CD8-positive, alpha-beta memory T cell (primary cell): Measurements from ENCODE around the gene CRK. TPM values are rescaled to one million over a fixed set of nuclear protein-coding genes. Genes with fewer than 3 reads are reported as not detected.
A peak's percentile ranks its signal among the peaks of the same experiment; 100 is the strongest.
"Not testable (repeated sequence)": the region's sequence is repeated elsewhere in the genome, so short reads cannot be mapped to it uniquely, and the experiment has no call there.

Experiments used
- CTCF ChIA-PET: fragments of 350-600 bp; sonication (Branson Sonifier 250); formaldehyde crosslinking; loops from one replicate; lab custom pipeline; 2021; ENCODE audit warnings: antibody characterized with exemption; lab: Charles Lee
- POLR2A ChIA-PET: fragments of 350-600 bp; sonication (Branson Sonifier 250); formaldehyde crosslinking; loops from one replicate; lab custom pipeline; 2021; ENCODE audit warnings: antibody characterized with exemption; lab: Charles Lee
- DNase-seq, 5 donors: peaks; one replicate each; pipeline versions ENCODE4 v3.0.0 to v3.0.0-alpha.2; 2020 to 2022; ENCODE audit warnings: mixed read lengths in 1 of 5
- H3K27ac ChIP-seq: one replicate; pipeline ENCODE4 v1.7.0; 2013; ENCODE audit warnings: low read depth, mild to moderate bottlenecking, low read length, moderate library complexity
- H3K27me3 ChIP-seq: 2 replicates; pipeline ENCODE4 v1.7.0; 2013; ENCODE audit warnings: low read length, mild to moderate bottlenecking; ENCODE audit not compliant: insufficient read depth, poor library complexity, severe bottlenecking
- H3K36me3 ChIP-seq: 2 replicates; pipeline ENCODE4 v1.7.0; 2013; ENCODE audit warnings: mild to moderate bottlenecking, low read length, moderate library complexity; ENCODE audit not compliant: insufficient read depth
- H3K4me1 ChIP-seq: 2 replicates; pipeline ENCODE4 v1.7.0; 2013; ENCODE audit warnings: mild to moderate bottlenecking, low read length, moderate library complexity; ENCODE audit not compliant: insufficient read depth
- H3K4me3 ChIP-seq: 2 replicates; pipeline ENCODE4 v1.7.0; 2013; ENCODE audit warnings: mild to moderate bottlenecking, low read length
- H3K9me3 ChIP-seq: 2 replicates; pipeline ENCODE4 v1.7.0; 2013; ENCODE audit warnings: mild to moderate bottlenecking, low read length
- H3K27ac Mint-ChIP-seq, 8 donors: one replicate each; pipeline ENCODE4 v1.8.0; 2020 to 2021; ENCODE audit warnings: mixed read lengths in 8 of 8, mild to moderate bottlenecking in 6 of 8, inconsistent platforms in 3 of 8, moderate library complexity in 3 of 8
- H3K27me3 Mint-ChIP-seq, 2 donors: one replicate each; pipeline ENCODE4 v1.8.0; 2020 to 2021; ENCODE audit warnings: mixed read lengths in 2 of 2, mild to moderate bottlenecking in 1 of 2, moderate library complexity in 1 of 2
- H3K36me3 Mint-ChIP-seq, 3 donors: one replicate each; pipeline ENCODE4 v1.8.0; 2020 to 2021; ENCODE audit warnings: mixed read lengths in 3 of 3, inconsistent platforms in 1 of 3, mild to moderate bottlenecking in 1 of 3
- H3K4me1 Mint-ChIP-seq, 3 donors: one replicate each; pipeline ENCODE4 v1.8.0; 2020 to 2021; ENCODE audit warnings: mixed read lengths in 3 of 3, inconsistent platforms in 1 of 3, mild to moderate bottlenecking in 1 of 3
- H3K4me3 Mint-ChIP-seq, 7 donors: one replicate each; pipeline ENCODE4 v1.8.0; 2020 to 2021; ENCODE audit warnings: mixed read lengths in 7 of 7, mild to moderate bottlenecking in 6 of 7, moderate library complexity in 4 of 7, inconsistent platforms in 2 of 7
- H3K9me3 Mint-ChIP-seq, 5 donors: one replicate each; pipeline ENCODE4 v1.8.0; 2020 to 2022; ENCODE audit warnings: mixed read lengths in 5 of 5, mild to moderate bottlenecking in 3 of 5, moderate library complexity in 2 of 5, inconsistent platforms in 1 of 5
- polyA plus RNA-seq: library from polyadenylated mRNA; unstranded; fragments of 300-500 nt; fragmentation: Illumina TruSeq; gene quantifications from one replicate; pipeline ENCODE4 v1.2.3, GENCODE V29; 2021
- total RNA-seq, 2 experiments: library from RNA; stranded (reverse); gene quantifications; one replicate each; pipeline ENCODE4 v1.2.3, GENCODE V29; 2021

The CRK gene
- total and polyA plus RNA-seq, 3 experiments from 2014 or later = 24.6 to 28.8 (median 25.3) TPM

DNA sequence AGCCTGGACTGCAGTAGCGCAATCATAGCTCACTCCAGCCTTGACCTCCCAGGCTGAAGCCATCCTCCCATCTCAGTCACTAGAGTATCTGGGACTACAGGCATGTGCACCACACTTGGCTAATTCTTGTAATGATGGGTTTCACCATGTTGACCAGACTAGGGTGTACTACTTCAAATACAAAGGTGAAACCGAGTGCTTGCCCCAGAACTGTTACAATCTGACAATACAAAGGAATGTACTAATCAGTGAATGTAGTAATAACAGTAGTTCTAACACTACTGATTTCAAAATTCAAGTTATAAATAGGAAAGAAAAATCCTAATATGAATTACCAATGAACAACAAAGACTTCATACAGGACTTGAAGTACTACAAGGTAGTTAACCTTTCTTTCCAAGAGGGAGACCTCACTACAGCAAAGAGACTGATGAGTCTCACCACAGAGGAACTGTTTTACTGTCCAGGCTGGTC lies 24.4 kb downstream of the CRK start:
- Histone ChIP-seq H3K9me3 (no peaks in the 10 kb centered on the region), H3K4me1 (no peaks in the 10 kb centered on the region), H3K4me3 (no peak overlapping the region), H3K27ac (no peak overlapping the region), H3K27me3 (no peaks in the 10 kb centered on the region), H3K36me3 (peaks cover 14% of the 10 kb centered on the region)
- H3K36me3 Mint-ChIP-seq = peaks cover 0 to 60% (median 11%) of the 10 kb centered on the region in 3 donors
- H3K9me3 Mint-ChIP-seq = no peaks in the 10 kb centered on the region
- DNase-seq = no peak
- ChIA-PET CTCF (interaction anchor here (1.7 kb wide), 1 partner anchor 11 kb away, joined by 4 read pairs; no protein-coding TSS in a partner anchor), POLR2A (no interaction called here)
- no peaks in the 10 kb centered on the region for H3K27me3 Mint-ChIP-seq
- no peak overlapping the region for H3K4me3 Mint-ChIP-seq
- H3K27ac Mint-ChIP-seq = peak overlapping the region in 4 of 8 donors; percentile 23 to 56 (median 46)
- H3K4me1 Mint-ChIP-seq = peaks cover 20 to 41% (median 21%) of the 10 kb centered on the region in 3 donors

- no peaks in the 10 kb centered on the region for H3K9me3 Mint-ChIP-seq
- Histone ChIP-seq H3K4me1 (no peaks in the 10 kb centered on the region), H3K9me3 (no peaks in the 10 kb centered on the region), H3K27me3 (no peaks in the 10 kb centered on the region), H3K4me3 (no peak overlapping the region), H3K27ac (no peak overlapping the region), H3K36me3 (peaks cover 13% of the 10 kb centered on the region)
- H3K4me3 Mint-ChIP-seq = no peak overlapping the region
- POLR2A ChIA-PET = interaction anchor here (0.6 kb wide), 2 partner anchors 129 to 226 kb away, joined by 3 read pairs; partner anchors contain the start of gene RILP
- H3K4me1 Mint-ChIP-seq = peaks cover 0 to 10% (median 4%) of the 10 kb centered on the region in 3 donors
- no peaks in the 10 kb centered on the region for H3K27me3 Mint-ChIP-seq
- DNase-seq = no peak
- H3K27ac Mint-ChIP-seq = peak overlapping the region in 2 of 8 donors; percentile 1 to 5
- CTCF ChIA-PET = no interaction called here
- peaks cover 0 to 53% (median 9%) of the 10 kb centered on the region in 3 donors for H3K36me3 Mint-ChIP-seq
Measured at GRCh38 chr17:1423456-1424135, 32.4 kb downstream of the CRK start.

DNA sequence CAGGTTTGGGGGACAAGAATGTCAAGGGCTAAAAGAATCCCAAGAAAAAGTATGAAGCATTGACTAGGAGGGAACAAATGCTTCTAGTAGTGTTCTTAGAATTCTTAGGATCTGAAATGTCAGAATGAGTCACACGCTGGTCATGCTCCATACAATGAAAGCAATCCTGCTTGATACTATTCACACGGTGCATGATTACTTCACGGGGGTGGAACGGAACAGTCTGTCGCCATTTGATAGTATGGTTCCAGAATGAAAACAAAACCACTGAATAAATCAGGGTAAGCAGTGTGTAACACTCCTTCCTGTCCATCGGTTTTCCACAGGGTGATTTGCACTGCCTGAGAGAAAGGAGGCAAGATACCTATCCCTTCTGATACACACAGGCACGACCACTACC lies 33.1 kb downstream of the CRK start:
- Mint-ChIP-seq H3K9me3 (no peaks in the 10 kb centered on the region), H3K36me3 (peaks cover 0 to 52% (median 9%) of the 10 kb centered on the region in 3 donors), H3K4me3 (no peak overlapping the region), H3K27me3 (no peaks in the 10 kb centered on the region), H3K4me1 (peaks cover 0 to 10% (median 4%) of the 10 kb centered on the region in 3 donors), H3K27ac (peak overlapping the region in 2 of 8 donors; percentile 21 to 55)
- H3K4me3 ChIP-seq = no peak overlapping the region
- peaks cover 13% of the 10 kb centered on the region for H3K36me3 ChIP-seq
- H3K9me3 ChIP-seq = no peaks in the 10 kb centered on the region
- CTCF ChIA-PET = no interaction called here
- no peak for DNase-seq
- no peaks in the 10 kb centered on the region for H3K27me3 ChIP-seq
- no peak overlapping the region for H3K27ac ChIP-seq
- POLR2A ChIA-PET = interaction anchor here (0.6 kb wide), 1 partner anchor 128 kb away, joined by 3 read pairs; no protein-coding TSS in a partner anchor
- H3K4me1 ChIP-seq = no peaks in the 10 kb centered on the region

GRCh38 chr17:1421470-1421869 lies 34.6 kb downstream of the CRK start:
- Mint-ChIP-seq H3K9me3 (no peaks in the 10 kb centered on the region), H3K36me3 (peaks cover 0 to 51% (median 9%) of the 10 kb centered on the region in 3 donors), H3K27ac (peak overlapping the region in 1 of 8 donors; percentile 29), H3K27me3 (no peaks in the 10 kb centered on the region), H3K4me1 (peaks cover 0 to 10% (median 4%) of the 10 kb centered on the region in 3 donors), H3K4me3 (no peak overlapping the region)
- Histone ChIP-seq H3K4me1 (no peaks in the 10 kb centered on the region), H3K4me3 (no peak overlapping the region), H3K27ac (no peak overlapping the region), H3K36me3 (peaks cover 13% of the 10 kb centered on the region), H3K9me3 (no peaks in the 10 kb centered on the region), H3K27me3 (no peaks in the 10 kb centered on the region)
- POLR2A ChIA-PET = interaction anchor here (0.7 kb wide), 1 partner anchor 66 kb away, joined by 4 read pairs; no protein-coding TSS in a partner anchor
- no peak for DNase-seq
- CTCF ChIA-PET = no interaction called here

DNA sequence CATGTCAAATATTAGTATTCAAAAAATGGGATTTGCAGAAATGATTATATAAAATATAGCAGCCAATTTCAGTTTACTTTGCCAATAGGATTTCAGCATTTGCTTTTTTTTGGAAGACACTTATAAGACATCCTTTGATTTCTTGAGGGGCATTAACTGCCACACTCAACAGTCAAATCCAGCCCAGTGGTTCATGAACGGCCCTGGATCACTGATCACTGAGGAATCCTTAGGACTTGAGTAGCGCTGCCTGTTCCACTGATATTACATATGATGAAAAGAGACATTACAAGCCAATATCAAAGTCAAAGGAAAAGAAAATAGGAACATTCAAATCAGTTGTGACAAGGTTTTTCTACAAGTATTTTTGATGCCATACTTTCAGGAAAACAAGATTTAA lies 35.1 kb downstream of the CRK start:
- ChIA-PET POLR2A (no interaction called here), CTCF (no interaction called here)
- H3K9me3 ChIP-seq = no peaks in the 10 kb centered on the region
- Mint-ChIP-seq H3K36me3 (peaks cover 0 to 48% (median 9%) of the 10 kb centered on the region in 3 donors), H3K27ac (peak overlapping the region in 1 of 8 donors; percentile 29), H3K4me3 (no peak overlapping the region), H3K9me3 (no peaks in the 10 kb centered on the region), H3K4me1 (peaks cover 0 to 8% (median 4%) of the 10 kb centered on the region in 3 donors), H3K27me3 (no peaks in the 10 kb centered on the region)
- no peaks in the 10 kb centered on the region for H3K27me3 ChIP-seq
- DNase-seq = no peak
- no peak overlapping the region for H3K4me3 ChIP-seq
- H3K27ac ChIP-seq = no peak overlapping the region
- H3K36me3 ChIP-seq = peaks cover 13% of the 10 kb centered on the region
- H3K4me1 ChIP-seq = no peaks in the 10 kb centered on the region

GRCh38 chr17:1420163-1420562 lies 35.9 kb downstream of the CRK start:
- CTCF ChIA-PET = no interaction called here
- H3K36me3 ChIP-seq = peaks cover 13% of the 10 kb centered on the region

GRCh38 chr17:1418476-1418875 lies 37.6 kb downstream of the CRK start:
- H3K9me3 ChIP-seq, H3K4me3 ChIP-seq, H3K4me1 Mint-ChIP-seq, DNase-seq, H3K27me3 ChIP-seq, H3K4me1 ChIP-seq, H3K27me3 Mint-ChIP-seq, H3K4me3 Mint-ChIP-seq, CTCF ChIA-PET, H3K9me3 Mint-ChIP-seq, H3K27ac Mint-ChIP-seq, POLR2A ChIA-PET, H3K27ac ChIP-seq: not testable (repeated sequence)
- peaks cover 0 to 31% (median 9%) of the 10 kb centered on the region in 3 donors for H3K36me3 Mint-ChIP-seq
- peaks cover 10% of the 10 kb centered on the region for H3K36me3 ChIP-seq

More at GRCh38 chr17:1420163-1420562, 35.9 kb downstream of the CRK start:
- H3K27ac ChIP-seq = no peak overlapping the region
- H3K9me3 ChIP-seq = no peaks in the 10 kb centered on the region
- no peaks in the 10 kb centered on the region for H3K27me3 Mint-ChIP-seq
- H3K4me3 ChIP-seq = no peak overlapping the region
- no peaks in the 10 kb centered on the region for H3K9me3 Mint-ChIP-seq
- peaks cover 0 to 40% (median 9%) of the 10 kb centered on the region in 3 donors for H3K36me3 Mint-ChIP-seq
- H3K4me3 Mint-ChIP-seq = no peak overlapping the region
- H3K4me1 Mint-ChIP-seq = peaks cover 0 to 3% (median 0%) of the 10 kb centered on the region in 3 donors
- no peak overlapping the region for H3K27ac Mint-ChIP-seq
- H3K27me3 ChIP-seq = no peaks in the 10 kb centered on the region
- no peaks in the 10 kb centered on the region for H3K4me1 ChIP-seq
- DNase-seq = no peak
- POLR2A ChIA-PET = no interaction called here

GRCh38 chr17:1416414-1416813 lies 39.6 kb downstream of the CRK start:
- DNase-seq = no peak
- Mint-ChIP-seq H3K9me3 (no peaks in the 10 kb centered on the region), H3K27ac (no peak overlapping the region), H3K4me1 (peaks cover 0 to 6% (median 0%) of the 10 kb centered on the region in 3 donors), H3K36me3 (peaks cover 0 to 14% (median 3%) of the 10 kb centered on the region in 3 donors), H3K27me3 (no peaks in the 10 kb centered on the region), H3K4me3 (no peak overlapping the region)
- Histone ChIP-seq H3K4me1 (no peaks in the 10 kb centered on the region), H3K9me3 (no peaks in the 10 kb centered on the region), H3K27ac (no peak overlapping the region), H3K4me3 (no peak overlapping the region), H3K36me3 (no peaks in the 10 kb centered on the region), H3K27me3 (no peaks in the 10 kb centered on the region)
- POLR2A ChIA-PET = interaction anchor here (0.6 to 0.9 kb wide), 2 partner anchors 51 to 65 kb away, joined by 3 read pairs; no protein-coding TSS in a partner anchor
- CTCF ChIA-PET = no interaction called here
